GM19351 (cell line): ENCODE data around the gene USP10.

Experiments used
- ATAC-seq: cut with Tn5 transposase; IDR thresholded peaks from one replicate; pipeline ENCODE4 v1.9.1; 2021; ENCODE audit warnings: mild to moderate bottlenecking, moderate library complexity; ENCODE audit not compliant: unreplicated experiment

Gene USP10

DNA sequence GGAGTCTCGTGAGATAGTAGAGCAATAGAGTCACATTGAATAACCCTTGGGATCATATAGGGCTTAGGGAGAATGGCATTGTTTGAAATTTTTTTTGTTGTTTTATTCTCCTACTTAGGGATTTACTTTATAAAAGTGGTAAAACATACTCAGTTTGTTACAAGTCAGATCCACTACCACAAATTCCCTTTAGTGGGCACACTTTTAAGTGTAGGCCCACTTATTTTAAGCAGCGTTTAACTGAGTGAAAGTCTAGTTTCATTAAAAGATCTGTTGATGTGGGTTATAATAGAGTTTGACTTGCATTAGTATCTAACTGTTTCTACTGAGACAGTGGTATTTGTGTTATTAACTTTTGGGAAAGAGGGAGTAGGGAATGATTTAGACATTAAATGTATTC is 49.3 kb downstream of the USP10 start:
- no peak for ATAC-seq

DNA sequence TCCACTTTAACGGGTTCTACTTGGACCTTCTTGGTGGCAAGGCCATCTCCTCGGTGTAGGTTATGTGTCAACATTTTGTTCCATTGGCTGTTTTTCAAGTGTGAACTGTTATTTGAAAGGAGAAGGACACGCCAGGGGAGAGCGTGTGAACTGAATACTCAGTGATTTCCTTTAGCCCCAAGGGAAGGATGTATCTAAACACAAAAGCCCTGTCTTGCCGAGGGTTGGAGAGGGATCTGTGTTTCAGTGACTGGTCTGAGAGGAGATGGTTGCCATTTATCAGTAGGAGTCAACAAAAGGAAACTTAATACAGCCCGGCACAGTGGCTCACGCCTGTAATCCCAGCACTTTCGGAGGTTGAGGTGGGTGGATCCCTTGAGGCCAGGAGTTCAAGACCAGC is 50.0 kb downstream of the USP10 start:
- ATAC-seq: no peak

DNA sequence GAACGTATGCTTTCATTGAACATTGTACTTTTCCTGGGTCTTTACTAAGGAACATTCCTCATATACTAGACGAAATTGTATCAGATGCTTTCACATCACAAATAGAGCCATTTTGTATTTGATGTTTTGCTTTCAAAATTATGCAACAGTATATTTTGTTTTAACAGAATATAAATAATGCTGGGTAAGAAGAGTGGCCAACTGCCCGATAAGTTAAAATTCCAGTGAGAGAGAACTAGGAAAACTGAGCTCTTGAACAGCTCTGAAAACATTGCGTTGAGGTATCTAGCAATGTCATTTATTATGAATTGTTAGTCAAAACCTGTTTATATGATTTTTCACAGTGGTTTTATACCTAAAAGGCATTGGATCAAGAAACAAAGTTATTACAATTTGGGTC is 50.8 kb downstream of the USP10 start:
- no peak for ATAC-seq

DNA sequence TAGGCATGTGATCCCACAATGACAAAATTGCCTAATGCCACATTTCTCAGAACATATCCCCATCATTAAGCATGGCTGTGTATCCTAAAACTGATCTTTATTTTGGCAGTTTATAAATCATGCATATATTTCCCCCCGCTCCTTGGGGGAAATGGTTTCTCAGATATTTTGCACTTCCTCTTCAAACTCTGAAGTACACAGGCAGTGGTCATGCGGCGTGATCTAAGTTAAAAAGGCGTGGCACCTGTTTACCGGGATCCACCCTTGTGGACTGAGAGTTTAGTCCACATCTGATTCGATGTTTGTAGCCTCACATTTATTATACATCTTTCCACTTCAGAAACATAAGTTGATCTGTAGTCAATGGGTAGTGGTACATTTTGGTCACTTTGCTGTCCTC is 51.4 kb downstream of the USP10 start:
- no peak for ATAC-seq

DNA sequence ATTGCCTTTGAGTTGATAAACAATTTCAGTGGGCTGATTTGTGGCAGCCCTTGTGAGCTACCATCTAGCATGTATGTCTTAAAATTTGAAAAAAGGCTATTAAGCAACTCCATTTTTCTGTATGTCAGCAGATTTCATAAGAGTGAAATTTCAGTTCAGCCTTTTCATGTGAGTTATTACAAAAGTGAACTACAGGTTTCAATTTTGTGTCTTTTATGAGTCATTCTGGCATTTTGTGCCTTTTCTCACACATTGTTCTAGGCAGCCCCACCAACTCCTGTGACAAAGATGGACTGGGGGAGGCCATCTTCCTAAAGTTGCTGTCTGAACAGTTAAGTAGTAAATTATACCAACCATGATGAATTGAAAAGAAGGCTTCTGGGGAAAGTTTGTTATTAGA is 52.1 kb downstream of the USP10 start:
- ATAC-seq: peak; percentile 67

DNA sequence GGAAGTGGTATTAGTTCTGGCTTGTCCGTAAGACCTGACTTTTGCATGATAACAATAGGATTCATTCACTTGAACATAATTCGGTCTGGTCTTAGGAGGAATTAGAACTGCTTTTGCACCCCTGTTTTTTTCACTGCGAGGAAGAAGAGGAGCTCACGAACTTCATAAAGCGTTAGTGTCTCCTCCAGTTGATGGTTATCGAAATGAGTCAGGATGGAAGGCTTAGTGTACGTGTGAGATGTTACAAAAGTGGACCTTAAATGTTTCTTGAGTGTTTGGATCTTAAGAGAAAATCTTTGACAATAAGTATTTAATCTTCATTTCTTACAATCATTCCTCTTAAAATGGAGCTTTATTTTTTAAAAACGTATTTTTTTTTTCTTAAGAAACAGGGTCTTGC is 52.8 kb downstream of the USP10 start:
- ATAC-seq: no peak

DNA sequence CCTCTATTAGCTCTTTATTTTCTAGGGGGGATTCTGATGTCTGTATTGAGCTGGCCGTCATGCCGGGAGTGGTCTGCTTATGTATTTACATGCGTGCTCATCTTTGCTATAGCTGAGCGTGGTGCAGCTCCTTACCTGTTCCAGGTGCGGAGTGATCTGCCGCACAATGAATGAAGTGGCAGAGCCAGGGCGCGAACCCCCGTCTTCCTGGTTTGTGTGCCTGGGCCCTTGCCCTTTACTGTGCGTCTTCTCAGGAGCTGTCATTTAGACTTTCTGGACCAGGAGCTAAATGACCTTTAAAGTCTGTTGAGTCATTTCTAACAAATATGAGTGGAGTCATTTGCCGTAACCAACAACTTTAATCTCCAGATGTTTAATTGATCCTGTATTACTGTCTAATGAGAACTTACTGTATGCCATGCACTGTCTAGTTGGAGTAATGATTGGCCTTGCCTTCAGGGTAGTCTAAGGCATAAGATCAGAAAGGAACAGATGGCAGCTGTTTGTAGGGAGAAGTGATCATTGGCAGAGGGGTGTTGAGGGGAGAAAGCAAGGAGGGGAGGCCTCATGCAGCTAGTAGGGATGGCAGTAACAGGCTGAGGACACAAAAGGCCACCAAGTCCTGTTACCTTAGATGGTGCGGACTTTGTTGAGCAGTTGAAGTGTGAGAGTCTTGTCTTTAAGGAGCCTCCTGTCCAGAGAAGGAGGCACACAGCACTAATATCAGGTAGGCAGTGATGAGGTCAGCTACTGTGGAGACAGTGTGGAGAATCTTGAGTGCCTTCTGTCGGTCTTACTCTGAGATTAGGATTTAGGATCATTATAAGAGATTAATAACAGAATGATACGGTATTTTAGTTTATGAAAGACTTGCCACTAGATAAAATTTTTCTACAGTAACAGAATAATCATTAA is 53.9 kb downstream of the USP10 start:
- ATAC-seq: no peak

DNA sequence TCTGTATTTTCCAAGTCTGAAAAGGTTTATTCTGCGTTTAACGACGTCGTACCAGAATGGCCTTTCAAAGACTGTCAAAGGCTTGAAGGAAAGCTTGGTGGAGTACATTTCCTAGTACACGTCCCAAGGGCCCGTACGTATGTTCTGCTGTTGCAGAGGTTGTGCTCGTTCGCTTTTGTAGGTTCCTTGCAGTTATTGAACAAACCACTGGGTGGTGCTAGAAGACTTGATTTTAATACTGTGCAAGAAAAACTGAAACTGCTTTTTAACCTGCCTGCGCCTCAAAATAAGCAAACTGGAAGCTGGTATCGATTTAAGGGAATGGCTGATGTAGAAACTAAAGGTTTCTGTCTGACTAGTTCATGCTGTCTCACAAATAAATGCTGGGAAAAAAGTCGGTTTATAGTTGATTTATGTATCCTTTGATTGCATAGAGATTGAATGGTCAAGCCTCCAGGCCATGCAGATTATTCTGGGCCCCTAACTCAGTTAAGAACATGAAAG is 54.6 kb downstream of the USP10 start:
- ATAC-seq: peak; percentile 61

DNA sequence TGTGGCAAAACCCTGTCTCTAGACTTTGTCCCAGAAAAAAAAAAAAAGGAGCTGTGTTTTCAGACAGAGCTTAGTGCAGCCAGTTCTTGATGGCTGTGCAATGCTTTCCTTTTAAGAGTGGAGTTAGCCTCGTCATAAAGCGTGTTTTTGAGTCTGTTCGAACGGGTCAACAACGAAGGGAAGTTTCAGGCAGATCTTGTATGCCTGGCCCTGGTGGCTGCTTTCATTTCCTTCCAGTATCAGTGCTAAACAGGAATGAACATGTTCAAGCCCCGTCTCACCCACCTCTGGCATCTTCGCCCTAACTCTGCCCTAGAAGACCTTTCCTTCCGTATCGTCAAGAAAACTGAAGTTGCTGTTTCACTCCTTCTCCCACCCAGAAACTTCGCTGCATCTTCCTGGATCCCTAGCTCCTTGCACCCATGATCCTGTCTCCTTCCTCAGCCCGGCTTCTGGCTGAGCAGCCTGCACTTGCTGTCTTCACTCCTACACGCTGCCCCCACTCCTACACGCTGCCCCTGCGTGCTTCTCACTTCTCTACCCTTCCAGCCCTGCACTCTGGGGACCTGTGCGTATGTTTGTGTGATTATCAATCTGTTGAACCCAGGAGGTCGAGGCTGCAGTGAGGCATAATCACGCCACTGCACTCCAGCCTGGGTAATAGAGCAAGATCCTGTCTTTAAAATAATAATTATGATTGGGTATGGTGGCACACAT is 55.3 kb downstream of the USP10 start:
- ATAC-seq: no peak

DNA sequence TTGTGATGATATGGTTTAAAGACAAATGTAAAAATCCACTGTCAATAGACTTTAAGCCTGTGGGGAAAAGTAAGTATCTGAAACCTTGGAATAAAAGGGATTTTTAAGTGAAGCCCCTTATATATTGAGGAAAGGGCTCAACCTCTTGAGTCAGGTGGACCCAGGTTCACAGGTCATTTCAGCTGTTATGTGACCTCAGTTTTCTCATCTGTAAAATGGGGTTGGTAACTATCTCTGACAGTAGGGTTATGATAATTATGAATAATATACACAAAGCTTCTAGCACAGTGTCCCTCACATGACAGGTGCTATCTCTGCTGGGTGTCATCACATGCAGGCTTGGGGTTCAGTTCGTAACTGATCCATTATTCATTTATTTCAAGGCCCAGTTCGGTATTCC is 57.0 kb downstream of the USP10 start:
- ATAC-seq: no peak

DNA sequence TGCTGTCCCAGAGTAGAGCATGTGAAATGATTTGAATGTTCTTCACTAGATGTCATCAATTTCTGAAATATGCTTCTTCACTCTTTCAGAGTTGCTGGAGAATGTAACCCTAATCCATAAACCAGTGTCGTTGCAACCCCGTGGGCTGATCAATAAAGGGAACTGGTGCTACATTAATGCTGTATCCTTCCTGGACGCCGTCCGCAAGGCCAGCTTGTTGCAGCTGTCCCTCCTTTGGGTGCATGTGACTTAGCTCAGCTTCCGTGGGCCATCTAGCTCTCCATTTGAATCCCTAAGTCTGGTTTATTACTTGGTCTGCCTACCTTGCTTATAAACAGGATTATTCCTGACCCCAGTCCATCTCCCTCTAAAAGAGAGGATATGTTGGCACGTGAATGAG is 58.8 kb downstream of the USP10 start:
- no peak for ATAC-seq

DNA sequence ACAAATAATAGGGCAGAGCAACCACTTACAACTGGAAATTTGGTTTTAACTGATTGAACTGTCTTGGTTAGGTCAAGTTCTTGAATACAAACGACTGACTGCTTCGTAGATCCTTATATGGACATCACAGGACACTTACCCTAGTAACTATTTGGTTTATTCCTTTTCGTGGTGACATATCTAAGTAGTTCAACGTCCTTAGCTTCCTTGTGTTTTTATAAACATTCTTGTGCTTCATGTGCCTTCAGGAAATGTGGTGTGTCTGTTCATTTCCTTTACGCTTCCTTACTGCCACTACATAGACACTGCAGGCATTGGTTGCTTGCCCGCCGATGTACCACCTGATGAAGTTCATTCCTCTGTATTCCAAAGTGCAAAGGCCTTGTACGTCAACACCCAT is 59.3 kb downstream of the USP10 start:
- no peak for ATAC-seq

DNA sequence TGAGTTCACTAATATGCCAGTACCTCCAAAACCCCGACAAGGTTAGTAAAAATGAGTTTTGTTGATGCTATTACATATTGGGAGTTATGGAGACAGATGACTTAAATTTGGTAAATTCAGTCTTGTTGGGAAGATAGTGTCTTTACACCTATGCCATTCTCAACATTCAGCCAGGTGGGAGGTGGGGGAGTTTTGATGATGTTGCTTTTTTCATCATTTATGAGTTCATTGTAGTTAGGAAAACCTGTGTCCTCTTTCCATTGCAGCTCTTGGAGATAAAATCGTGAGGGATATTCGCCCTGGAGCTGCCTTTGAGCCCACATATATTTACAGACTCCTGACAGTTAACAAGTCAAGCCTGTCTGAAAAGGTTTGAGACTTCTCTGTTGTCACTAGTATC is 60.1 kb downstream of the USP10 start:
- ATAC-seq: no peak

DNA sequence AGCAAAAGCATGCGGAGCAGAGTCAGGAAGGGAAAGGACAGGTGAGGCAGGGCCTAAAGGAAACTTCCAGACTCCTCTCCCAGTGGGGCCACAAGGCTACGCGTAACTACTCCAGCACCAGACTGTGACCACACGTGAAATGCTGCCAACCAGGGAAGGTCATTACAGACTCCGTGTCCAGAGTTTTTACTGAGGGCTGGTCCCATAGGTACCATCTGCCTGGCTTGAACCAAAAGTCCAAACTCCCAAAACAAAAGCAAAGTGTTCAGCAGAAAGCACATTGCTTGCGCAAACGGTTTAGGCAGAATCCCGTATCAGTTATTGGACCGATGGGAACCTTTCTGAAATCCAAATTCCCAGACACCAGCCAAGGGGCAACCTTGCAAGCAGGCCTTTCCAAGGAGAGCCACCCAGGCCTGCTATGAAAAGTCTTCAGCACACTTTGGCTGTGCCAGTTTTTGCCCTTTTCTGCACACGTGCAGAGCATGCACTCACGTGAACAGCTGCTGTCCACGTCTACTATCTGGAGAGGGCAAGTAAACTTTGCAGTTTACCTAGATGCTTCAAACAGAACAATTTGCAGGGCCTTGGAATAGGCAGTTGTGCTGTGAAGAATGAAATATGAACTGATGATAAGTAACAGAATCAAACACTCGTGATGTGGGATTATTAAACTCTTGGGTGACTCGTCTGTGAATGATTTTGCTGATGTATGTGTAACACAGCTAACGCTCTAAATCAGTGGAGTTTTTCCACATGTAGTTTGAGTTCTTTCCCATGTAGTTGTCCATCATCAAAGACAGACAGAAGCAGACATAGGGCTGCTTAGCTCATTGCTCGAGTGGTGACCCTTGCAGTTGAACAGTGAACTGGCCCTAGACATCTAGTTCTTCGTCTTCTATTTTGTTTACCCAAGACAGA is 61.9 kb downstream of the USP10 start:
- no peak for ATAC-seq

DNA sequence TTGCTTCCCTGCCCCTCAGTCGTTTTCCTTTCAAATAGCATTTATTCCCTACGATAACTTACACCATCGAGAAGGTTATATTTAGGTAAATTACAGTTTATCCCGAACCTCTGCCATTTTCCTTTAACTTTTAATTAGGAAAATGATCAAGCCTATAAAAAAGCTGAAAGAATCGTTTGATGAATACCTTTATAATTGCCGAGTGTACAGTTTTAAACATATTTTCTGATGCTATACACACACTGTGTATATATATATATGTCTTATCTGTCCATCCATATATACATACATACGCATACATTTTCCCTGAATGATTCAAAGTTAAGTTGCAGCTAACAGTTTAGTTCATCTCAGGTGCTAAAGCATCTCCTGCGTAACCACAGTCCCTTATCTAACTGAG is 63.4 kb downstream of the USP10 start:
- no peak for ATAC-seq

DNA sequence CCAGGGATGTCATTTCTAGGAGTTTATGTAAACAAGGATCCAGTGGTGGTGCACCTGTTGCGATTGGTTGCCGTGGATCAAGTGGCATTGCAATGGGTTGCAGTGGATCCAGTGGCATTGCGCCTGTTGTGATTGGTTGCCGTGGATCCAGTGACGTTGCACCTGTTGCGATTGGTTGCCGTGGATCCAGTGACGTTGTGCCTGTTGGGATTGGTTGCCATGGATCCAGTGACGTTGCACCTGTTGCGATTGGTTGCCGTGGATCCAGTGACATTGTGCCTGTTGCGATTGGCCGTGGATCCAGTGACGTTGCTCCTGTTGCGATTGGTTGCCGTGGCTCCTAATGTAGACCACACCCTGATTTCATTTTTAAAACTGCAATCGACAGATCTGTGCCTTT is 63.8 kb downstream of the USP10 start:
- ATAC-seq: no peak

DNA sequence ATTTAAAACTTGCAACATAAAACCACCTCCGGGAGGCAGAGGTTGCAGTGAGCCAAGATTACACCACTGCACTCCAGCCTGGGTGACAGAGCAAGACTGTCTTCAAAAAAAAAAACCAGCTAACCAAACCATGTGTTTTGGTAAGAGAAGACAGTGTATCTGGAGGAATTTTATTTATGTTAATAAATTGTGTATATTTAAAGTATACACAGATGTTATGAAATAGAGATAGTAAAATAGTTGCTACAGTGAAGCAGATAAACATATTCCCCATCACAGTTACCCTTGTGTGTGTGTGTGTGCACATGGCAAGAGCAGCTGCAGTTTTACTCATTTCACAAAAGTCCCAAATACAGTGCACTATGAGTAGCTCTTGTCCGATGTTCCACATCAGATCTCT is 65.2 kb downstream of the USP10 start:
- ATAC-seq: no peak

DNA sequence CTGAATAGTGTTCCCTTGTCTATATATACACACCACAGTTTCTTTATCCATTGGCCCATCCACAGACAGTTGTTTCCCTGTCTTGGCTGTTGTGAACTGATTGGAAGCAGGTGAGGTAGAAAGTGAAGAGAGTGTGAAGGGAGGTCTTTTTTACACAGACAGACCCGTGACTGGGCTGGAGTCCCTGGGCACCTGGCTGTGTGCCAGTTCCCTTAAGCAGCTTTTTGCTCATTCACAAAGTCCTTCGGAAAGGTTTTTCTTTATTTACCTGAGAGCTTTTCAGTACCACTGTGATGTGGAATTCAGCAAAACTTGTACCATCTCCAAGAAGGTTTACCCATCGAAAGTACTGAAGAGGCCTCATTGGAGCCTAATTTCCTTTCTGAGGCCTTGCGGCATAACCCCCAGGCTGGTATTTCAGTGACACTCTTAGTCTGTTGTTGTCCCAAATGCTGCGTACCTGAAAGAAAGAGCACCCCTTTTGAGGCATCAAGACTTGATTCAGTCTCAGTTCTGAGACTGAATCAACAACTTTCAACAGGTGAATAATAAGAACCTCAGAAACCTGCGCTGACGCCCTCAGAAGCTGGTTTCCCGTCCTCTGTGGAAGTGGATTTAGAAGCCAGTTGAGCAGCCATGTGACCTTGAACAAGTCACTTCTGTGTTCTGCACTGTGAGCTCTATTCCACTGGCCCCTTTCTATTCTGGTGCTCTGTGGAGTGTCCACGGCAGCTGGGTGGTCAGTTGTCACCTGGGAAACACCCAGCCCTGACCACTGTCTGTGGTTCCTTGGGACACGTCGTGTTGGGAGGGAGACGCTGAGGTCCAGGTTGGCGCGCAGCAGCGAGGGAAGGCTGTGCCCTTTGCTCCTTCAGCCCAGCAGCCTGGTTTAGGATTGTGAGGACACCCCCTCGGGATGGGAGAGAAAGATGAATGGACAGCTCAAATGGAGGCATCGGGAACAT is 66.1 kb downstream of the USP10 start:
- ATAC-seq: no peak

DNA sequence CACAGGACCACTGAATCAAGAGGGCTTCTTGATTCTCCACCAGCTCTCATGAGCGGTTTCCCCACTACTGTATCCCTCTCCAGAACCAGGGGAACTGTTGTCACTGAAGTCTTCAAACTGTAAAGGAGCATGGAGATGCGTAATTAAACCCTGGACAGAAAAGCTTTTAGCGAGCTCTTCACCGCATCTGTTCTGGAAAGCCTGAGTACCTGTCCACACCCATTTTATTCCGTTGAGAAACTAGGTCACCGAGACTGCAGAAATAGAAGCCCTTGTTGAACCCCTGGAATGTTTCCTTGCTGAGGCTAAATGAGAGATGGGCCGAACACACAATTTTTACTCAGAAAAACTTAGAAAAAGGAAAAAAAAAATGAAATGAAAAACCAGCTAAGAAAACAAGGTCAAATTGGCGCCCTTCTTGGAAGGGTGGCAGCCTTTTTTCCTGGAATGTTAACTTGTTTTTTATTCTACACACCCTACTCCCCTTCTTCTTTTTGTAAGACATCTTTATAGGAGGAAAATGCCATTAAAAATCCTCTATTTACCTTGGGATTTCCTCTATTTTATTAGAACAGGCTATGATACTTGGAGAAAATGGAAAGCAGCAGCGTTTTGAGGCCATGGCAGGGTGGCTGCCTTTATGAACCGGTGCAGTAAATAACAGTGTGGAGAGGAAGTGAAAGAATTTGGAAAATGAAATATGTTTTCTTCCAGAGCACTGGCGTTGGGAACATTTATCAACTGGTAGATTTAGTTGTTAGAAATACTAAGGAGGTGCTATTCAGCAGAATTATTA is 67.4 kb downstream of the USP10 start:
- ATAC-seq: no peak
